GM23338 (cell line): ENCODE data around the gene CAT. TPM values are rescaled to one million over a fixed set of nuclear protein-coding genes. Genes with fewer than 3 reads are reported as not detected.

Experiments
- ATAC-seq: fragments of 200-7000 bp; cut with Tn5 transposase; 3 replicates; pipeline ENCODE4 v1.9.1; 2020
- DNase-seq: peaks from one replicate; pipeline ENCODE4 v3.0.0-alpha.2; 2015; ENCODE audit warnings: low spot score
- H2AFZ ChIP-seq: fragments of 200-600 bp; sonication (generic); 2 replicates; pipeline ENCODE4 v1.8.0; 2016; ENCODE audit warnings: antibody characterized with exemption, mild to moderate bottlenecking, moderate library complexity
- H3F3A ChIP-seq: fragments of 200-600 bp; sonication (generic); replicated peaks from 2 replicates; pipeline ENCODE4 v1.8.0; 2017; ENCODE audit warnings: antibody characterized with exemption, mixed run types, low read depth
- H3K27ac ChIP-seq: fragments of 200-600 bp; sonication (generic); 2 replicates; pipeline ENCODE4 v1.6.1; 2016; ENCODE audit warnings: low read depth
- H3K27me3 ChIP-seq: fragments of 200-600 bp; sonication (generic); 2 replicates; pipeline ENCODE4 v1.8.0; 2016; ENCODE audit warnings: mild to moderate bottlenecking, mixed run types, moderate library complexity; ENCODE audit not compliant: insufficient read depth
- H3K36me3 ChIP-seq: fragments of 200-600 bp; sonication (generic); 2 replicates; pipeline ENCODE4 v1.8.0; 2016; ENCODE audit warnings: mild to moderate bottlenecking; ENCODE audit not compliant: insufficient read depth
- H3K4me1 ChIP-seq: fragments of 200-600 bp; sonication (generic); 2 replicates; pipeline ENCODE4 v1.8.0; 2016; ENCODE audit warnings: mild to moderate bottlenecking, moderate library complexity; ENCODE audit not compliant: insufficient read depth
- H3K4me2 ChIP-seq: fragments of 200-600 bp; sonication (generic); 2 replicates; pipeline ENCODE4 v1.7.1; 2017; ENCODE audit warnings: mixed run types
- H3K4me3 ChIP-seq: fragments of 200-600 bp; sonication (generic); 2 replicates; pipeline ENCODE4 v1.6.1; 2016; ENCODE audit warnings: mixed run types
- H3K79me2 ChIP-seq: fragments of 200-600 bp; sonication (generic); replicated peaks from 2 replicates; pipeline ENCODE4 v1.8.0; 2017; ENCODE audit warnings: mild to moderate bottlenecking; ENCODE audit not compliant: insufficient read depth
- H3K9me2 ChIP-seq: fragments of 200-600 bp; sonication (generic); 2 replicates; pipeline ENCODE4 v1.8.0; 2017; ENCODE audit not compliant: insufficient read depth
- H4K20me1 ChIP-seq: fragments of 200-600 bp; sonication (generic); replicated peaks from 2 replicates; pipeline ENCODE4 v1.8.0; 2017; ENCODE audit warnings: mild to moderate bottlenecking; ENCODE audit not compliant: insufficient read depth
- H3K27ac Mint-ChIP-seq: 2 replicates; pipeline ENCODE4 v1.8.0; 2020; ENCODE audit warnings: inconsistent platforms, mild to moderate bottlenecking, moderate library complexity, mixed read lengths
- H3K27me3 Mint-ChIP-seq: 3 replicates; pipeline ENCODE4 v1.8.0; 2022; ENCODE audit warnings: low read depth, mild to moderate bottlenecking, moderate library complexity, mixed read lengths, inconsistent platforms; ENCODE audit not compliant: insufficient read depth, poor library complexity
- H3K36me3 Mint-ChIP-seq: 3 replicates; pipeline ENCODE4 v1.8.0; 2021; ENCODE audit warnings: low read depth, mild to moderate bottlenecking, inconsistent platforms, moderate library complexity, mixed read lengths
- H3K4me1 Mint-ChIP-seq: 3 replicates; pipeline ENCODE4 v1.8.0; 2020; ENCODE audit warnings: mild to moderate bottlenecking, inconsistent platforms, mixed read lengths
- H3K4me3 Mint-ChIP-seq: 3 replicates; pipeline ENCODE4 v1.8.0; 2021; ENCODE audit warnings: moderate library complexity, mild to moderate bottlenecking, inconsistent platforms, mixed read lengths
- H3K9me3 Mint-ChIP-seq: 3 replicates; pipeline ENCODE4 v1.8.0; 2020; ENCODE audit warnings: moderate library complexity, mild to moderate bottlenecking, inconsistent platforms, mixed read lengths
- CREB1 ChIP-seq: fragments of 250-450 bp; sonication (Bioruptor Pico); IDR thresholded peaks from 2 replicates; pipeline ENCODE4 v1.5.0; 2020; ENCODE audit warnings: low read depth, mild to moderate bottlenecking, moderate library complexity
- ETS1 ChIP-seq: IDR thresholded peaks from 2 replicates; pipeline ENCODE4 v1.6.1; 2016; ENCODE audit warnings: antibody characterized with exemption
- EZH2 ChIP-seq: fragments of 200-600 bp; sonication (generic); IDR thresholded peaks from one replicate; pipeline ENCODE4 v1.8.0; 2017; ENCODE audit warnings: antibody characterized with exemption, mild to moderate bottlenecking, low read depth; ENCODE audit not compliant: unreplicated experiment
- EZH2phosphoT487 ChIP-seq: fragments of 200-600 bp; sonication (generic); IDR thresholded peaks from one replicate; pipeline ENCODE4 v1.8.1; 2018; ENCODE audit warnings: antibody characterized with exemption; ENCODE audit not compliant: unreplicated experiment
- JUNB ChIP-seq: IDR thresholded peaks from one replicate; pipeline ENCODE4 v1.6.1; 2016; ENCODE audit warnings: antibody characterized with exemption; ENCODE audit not compliant: unreplicated experiment
- NANOG ChIP-seq: IDR thresholded peaks from 2 replicates; pipeline ENCODE4 v1.6.1; 2016; ENCODE audit warnings: antibody characterized with exemption, borderline replicate concordance
- POLR2AphosphoS5 ChIP-seq: IDR thresholded peaks from 2 replicates; pipeline ENCODE4 v1.6.1; 2016; ENCODE audit warnings: antibody characterized with exemption, low read depth
- REST ChIP-seq: IDR thresholded peaks from one replicate; pipeline ENCODE4 v1.6.1; 2018; ENCODE audit warnings: antibody characterized with exemption; ENCODE audit not compliant: unreplicated experiment
- STAT1 ChIP-seq: IDR thresholded peaks from one replicate; pipeline ENCODE4 v1.6.1; 2016; ENCODE audit warnings: antibody characterized with exemption; ENCODE audit not compliant: unreplicated experiment
- ZNF114 ChIP-seq: fragments of 250-450 bp; sonication (Bioruptor Pico); IDR thresholded peaks from 2 replicates; pipeline ENCODE4 v1.5.0; 2020; ENCODE audit warnings: mild to moderate bottlenecking, moderate library complexity
- ZNF331 ChIP-seq: fragments of 250-450 bp; sonication (Bioruptor Pico); IDR thresholded peaks from 2 replicates; pipeline ENCODE4 v1.5.0; 2020; ENCODE audit warnings: low read depth, mild to moderate bottlenecking, moderate library complexity
- ZNF462 ChIP-seq: fragments of 250-450 bp; sonication (Bioruptor Pico); IDR thresholded peaks from 2 replicates; pipeline ENCODE4 v1.5.0; 2020; ENCODE audit warnings: mild to moderate bottlenecking, moderate library complexity
- polyA plus RNA-seq: library from polyadenylated mRNA; unstranded; fragments of >200 nt; fragmentation: Nextera tagmentation; extraction: Ambion mirVana; gene quantifications from 2 replicates; pipeline ENCODE4 v1.2.1, GENCODE V29; 2016
- total RNA-seq: library from RNA; depleted of rRNA; stranded (reverse); fragments of >200 nt; shearing (Covaris generic); gene quantifications from 2 replicates; pipeline ENCODE4 v1.2.3, GENCODE V29; 2014
- TF ChIP-seq, protein P1 (sequence below), 2 experiments: fragments of 200-600 bp in 1 of 2; sonication (generic) in 1 of 2; conservative IDR thresholded peaks; 2 replicates each; pipeline versions ENCODE4 v1.5.1 to v1.6.1; 2016 to 2017; ENCODE audit warnings: antibody characterized with exemption in 2 of 2, low read depth in 2 of 2, mild to moderate bottlenecking in 2 of 2, moderate library complexity in 1 of 2

Gene CAT
- total and polyA plus RNA-seq, 2 experiments from 2014 or later = 15.9 to 24.0 TPM

DNA sequence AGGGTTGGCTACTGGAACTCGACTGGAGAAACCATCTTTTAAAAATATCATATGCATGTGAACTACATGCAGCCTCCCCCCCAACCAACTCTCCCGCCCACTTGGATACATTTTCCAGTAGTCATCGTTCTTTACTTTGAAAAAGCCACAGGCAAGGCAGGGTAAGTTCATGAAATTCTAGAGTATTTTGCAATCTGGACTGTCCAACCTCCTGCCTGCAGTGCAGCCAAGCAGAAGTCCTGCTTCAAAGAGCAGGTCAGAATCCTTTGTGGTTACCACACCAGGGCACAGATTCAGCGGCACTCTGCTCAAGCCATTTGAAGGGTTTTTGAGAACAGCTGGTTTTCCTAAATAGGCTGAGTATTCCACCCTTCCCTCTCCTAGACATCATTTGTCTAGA lies 62.8 kb downstream of the CAT start:
- DNase-seq (no peak), ATAC-seq (no peak)
- Histone ChIP-seq H3F3A (no peaks in the 10 kb centered on the region), H2AFZ (no peak overlapping the region), H3K4me3 (no peak overlapping the region), H3K4me2 (no peak overlapping the region), H3K79me2 (no peaks in the 10 kb centered on the region), H4K20me1 (no peaks in the 10 kb centered on the region), H3K27ac (no peak overlapping the region), H3K36me3 (no peaks in the 10 kb centered on the region), H3K9me2 (no peaks in the 10 kb centered on the region), H3K4me1 (no peaks in the 10 kb centered on the region), H3K27me3 (no peaks in the 10 kb centered on the region)
- no peaks in the 10 kb centered on the region for H3K36me3 Mint-ChIP-seq
- H3K27ac Mint-ChIP-seq = no peak overlapping the region
- no peaks in the 10 kb centered on the region for H3K9me3 Mint-ChIP-seq
- H3K4me1 Mint-ChIP-seq = no peaks in the 10 kb centered on the region; the same call in 2 of the 3 replicates
- H3K27me3 Mint-ChIP-seq = no peaks in the 10 kb centered on the region
- TF ChIP-seq REST = no peak
- TF ChIP-seq POLR2AphosphoS5 = no peak
- TF ChIP-seq NANOG = no peak
- TF ChIP-seq EZH2 = no peak
- TF ChIP-seq CREB1 (CRISPR knock-in tag) = no peak
- no peak for TF ChIP-seq ZNF331 (CRISPR knock-in tag)
- TF ChIP-seq ZNF114 (CRISPR knock-in tag) = no peak
- TF ChIP-seq EZH2phosphoT487 = no peak
- no peak for TF ChIP-seq ZNF462
- no peak for TF ChIP-seq STAT1
- TF ChIP-seq, protein P1, sequence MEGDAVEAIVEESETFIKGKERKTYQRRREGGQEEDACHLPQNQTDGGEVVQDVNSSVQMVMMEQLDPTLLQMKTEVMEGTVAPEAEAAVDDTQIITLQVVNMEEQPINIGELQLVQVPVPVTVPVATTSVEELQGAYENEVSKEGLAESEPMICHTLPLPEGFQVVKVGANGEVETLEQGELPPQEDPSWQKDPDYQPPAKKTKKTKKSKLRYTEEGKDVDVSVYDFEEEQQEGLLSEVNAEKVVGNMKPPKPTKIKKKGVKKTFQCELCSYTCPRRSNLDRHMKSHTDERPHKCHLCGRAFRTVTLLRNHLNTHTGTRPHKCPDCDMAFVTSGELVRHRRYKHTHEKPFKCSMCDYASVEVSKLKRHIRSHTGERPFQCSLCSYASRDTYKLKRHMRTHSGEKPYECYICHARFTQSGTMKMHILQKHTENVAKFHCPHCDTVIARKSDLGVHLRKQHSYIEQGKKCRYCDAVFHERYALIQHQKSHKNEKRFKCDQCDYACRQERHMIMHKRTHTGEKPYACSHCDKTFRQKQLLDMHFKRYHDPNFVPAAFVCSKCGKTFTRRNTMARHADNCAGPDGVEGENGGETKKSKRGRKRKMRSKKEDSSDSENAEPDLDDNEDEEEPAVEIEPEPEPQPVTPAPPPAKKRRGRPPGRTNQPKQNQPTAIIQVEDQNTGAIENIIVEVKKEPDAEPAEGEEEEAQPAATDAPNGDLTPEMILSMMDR (conservative IDR thresholded peaks at IDR 0.05; ENCODE audit: low read depth in 2 of 2) = no peak
- no peak for TF ChIP-seq ETS1
- TF ChIP-seq JUNB = no peak
- no peak overlapping the region for H3K4me3 Mint-ChIP-seq
